ENCODE measurements around the gene UPK3A. TPM values are rescaled to one million over a fixed set of nuclear protein-coding genes. Genes with fewer than 3 reads are reported as not detected.
A peak's percentile ranks its signal among the peaks of the same experiment; 100 is the strongest.

UPK3A gene
- polyA plus RNA-seq, 1 of the 3 experiments (the other 2 are of a cell fraction) = not detected

- TF ChIP-seq RXRA (IDR thresholded peaks at IDR 0.05; ENCODE audit: borderline replicate concordance, low read depth) = no peak
- TF ChIP-seq RAD21 (IDR thresholded peaks at IDR 0.05; ENCODE audit: low read length) = no peak
- TF ChIP-seq IRF3 (IDR thresholded peaks at IDR 0.05; ENCODE audit: low read depth, low read length) = no peak
- TF ChIP-seq MEF2A (IDR thresholded peaks at IDR 0.05; ENCODE audit: borderline replicate concordance, low read depth) = no peak
- no peak for TF ChIP-seq MXI1 (IDR thresholded peaks at IDR 0.05; ENCODE audit: low read depth, low read length)
- TF ChIP-seq EZH2phosphoT487 (IDR thresholded peaks at IDR 0.05; ENCODE audit: borderline replicate concordance, low read depth) = no peak
- TF ChIP-seq USF2 (IDR thresholded peaks at IDR 0.05; ENCODE audit: borderline replicate concordance, low read depth, low read length) = no peak
These were observed 39.8 kb upstream of the UPK3A start (continued) for GRCh38 chr22:45244916-45245315.

GRCh38 chr22:45246060-45246985, 38.4 kb upstream of the UPK3A start:
- peaks cover 24% of the 10 kb centered on the region for H3F3A ChIP-seq (replicated peaks; ENCODE audit: insufficient read depth)
- WGBS (ENCODE audit: low lambda C conversion rate) = 55% methylated on average over 11 of the region's 13 CpGs
- no peaks in the 10 kb centered on the region for H3K27me3 ChIP-seq (ENCODE audit: insufficient read depth)
- ChIA-PET CTCF (interaction anchor here (0.7 to 1.9 kb wide), 9 partner anchors 9 to 176 kb away, joined by 3 to 9 read pairs (median 3); no protein-coding TSS in a partner anchor), POLR2A (interaction anchor here (0.7 to 0.8 kb wide), 2 partner anchors 42 to 259 kb away, joined by 3 read pairs; no protein-coding TSS in a partner anchor)
- H3K4me3 ChIP-seq (ENCODE audit: low read depth in 2 of 2, low read length in 1 of 2) = no peak overlapping the region
- peak overlapping the region; percentile 82 to 95 for H3K27ac ChIP-seq (ENCODE audit: low read depth in 2 of 2, low read length in 1 of 2)
- H3K79me2 ChIP-seq (ENCODE audit: insufficient read depth) = no peaks in the 10 kb centered on the region
- H2AFZ ChIP-seq (ENCODE audit: low read depth) = peak overlapping the region; percentile 54
- H4K20me1 ChIP-seq (ENCODE audit: insufficient read depth) = no peaks in the 10 kb centered on the region
- H3K9me3 ChIP-seq = no peaks in the 10 kb centered on the region
- peak overlapping the region; percentile 48 for H3K4me2 ChIP-seq
- DNase-seq = peak; percentile 73
- peak overlapping the region; percentile 52; the same call in 1 of the 2 replicates for H3K9ac ChIP-seq
- no peaks in the 10 kb centered on the region for H3K9me2 ChIP-seq
- H3K4me1 ChIP-seq (ENCODE audit: control insufficient read depth in 1 of 2, insufficient read depth in 2 of 2, low read depth in 1 of 2, low read length in 1 of 2) = peaks cover 8 to 13% of the 10 kb centered on the region in 2 experiments; a peak in 2 of 4 replicates
- no peaks in the 10 kb centered on the region for H3K36me3 ChIP-seq (replicated peaks in 1 of 2; ENCODE audit: control insufficient read depth in 1 of 2, insufficient read depth in 2 of 2, low read length in 1 of 2)
- TF ChIP-seq MXI1 (IDR thresholded peaks at IDR 0.05; ENCODE audit: low read depth, low read length) = no peak
- peak; percentile 83 for TF ChIP-seq POLR2AphosphoS5 (IDR thresholded peaks at IDR 0.05; ENCODE audit: low read depth, low read length)
- TF ChIP-seq FOXM1 (IDR thresholded peaks at IDR 0.05; ENCODE audit: low read depth) = no peak
- no peak for TF ChIP-seq GATA2 (CRISPR knock-in tag; IDR thresholded peaks at IDR 0.05)
- TF ChIP-seq ZBTB33 (IDR thresholded peaks at IDR 0.05; ENCODE audit: borderline replicate concordance, low read depth) = peak; percentile 48; the same call in 1 of the 2 replicates
- TF ChIP-seq PBX3 (IDR thresholded peaks at IDR 0.05) = peak; percentile 81
- TF ChIP-seq SIN3A (IDR thresholded peaks at IDR 0.05; ENCODE audit: borderline replicate concordance, low read depth, low read length) = peak; percentile 62; the same call in 1 of the 2 replicates
- 0 out of 2 replicates have a peak, but pooled peaks have one; percentile 17 for TF ChIP-seq YY1 (IDR thresholded peaks at IDR 0.05; ENCODE audit: low read depth)
- peak; percentile 87 for TF ChIP-seq MAX (IDR thresholded peaks at IDR 0.05; ENCODE audit: low read depth)
- peak; percentile 99 for TF ChIP-seq TCF12 (IDR thresholded peaks at IDR 0.05)
- peak; percentile 28; the same call in 1 of the 2 replicates for TF ChIP-seq RXRA (IDR thresholded peaks at IDR 0.05; ENCODE audit: borderline replicate concordance, low read depth)
- no peak for TF ChIP-seq SMC3 (IDR thresholded peaks at IDR 0.05; ENCODE audit: low read depth, low read length)
- TF ChIP-seq CTCF (IDR thresholded peaks at IDR 0.05) = no peak
- TF ChIP-seq FOXJ3 (CRISPR knock-in tag; IDR thresholded peaks at IDR 0.05) = no peak
- TF ChIP-seq EP300 (IDR thresholded peaks at IDR 0.05; ENCODE audit: borderline replicate concordance in 1 of 2, low read depth in 1 of 2, low read length in 1 of 2) = peak in 1 of 2 experiments; percentile 68; a peak in 1 of 4 replicates
- TF ChIP-seq JUND (IDR thresholded peaks at IDR 0.05) = peak; percentile 83; the same call in 1 of the 2 replicates
- peak; percentile 63 for TF ChIP-seq RCOR1 (IDR thresholded peaks at IDR 0.05; ENCODE audit: low read length)

Data from SK-N-SH (cell line).